Stimulated activated naive CD4-positive, alpha-beta T cell (primary cell): ENCODE measurements around the gene CTU1.

Experiments
- DNase-seq, 6 experiments: peaks; one replicate each; lab custom pipeline; 2025; lab: John Stamatoyannopoulos, UW

Gene CTU1

DNA sequence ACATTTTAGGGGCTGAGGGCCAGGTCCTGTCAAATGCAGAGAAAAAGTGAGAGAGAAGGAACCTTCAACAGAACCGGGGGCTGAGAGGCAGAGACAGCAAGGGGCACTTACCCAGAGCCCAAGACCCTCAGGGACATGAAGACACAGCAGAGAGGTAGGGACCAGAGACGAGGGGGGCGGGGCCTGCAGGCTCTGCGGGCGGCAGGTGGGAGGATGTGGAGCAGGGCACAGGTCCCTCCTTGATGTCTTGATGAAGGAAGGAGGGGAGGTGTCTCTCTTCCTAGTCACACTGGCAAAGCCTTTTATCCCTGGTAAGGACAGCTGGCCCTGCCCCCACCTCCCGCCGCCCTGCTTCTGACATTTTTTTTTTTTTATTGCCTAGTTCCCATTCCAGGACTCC lies 25.6 kb downstream of the CTU1 start, which contains the start of gene KLK14:
TSS of gene KLK14 (minus strand) at position 277 of the 400 bp plus-strand sequence. CDS start at position 4, 273 bp downstream.
- no peak for DNase-seq

DNA sequence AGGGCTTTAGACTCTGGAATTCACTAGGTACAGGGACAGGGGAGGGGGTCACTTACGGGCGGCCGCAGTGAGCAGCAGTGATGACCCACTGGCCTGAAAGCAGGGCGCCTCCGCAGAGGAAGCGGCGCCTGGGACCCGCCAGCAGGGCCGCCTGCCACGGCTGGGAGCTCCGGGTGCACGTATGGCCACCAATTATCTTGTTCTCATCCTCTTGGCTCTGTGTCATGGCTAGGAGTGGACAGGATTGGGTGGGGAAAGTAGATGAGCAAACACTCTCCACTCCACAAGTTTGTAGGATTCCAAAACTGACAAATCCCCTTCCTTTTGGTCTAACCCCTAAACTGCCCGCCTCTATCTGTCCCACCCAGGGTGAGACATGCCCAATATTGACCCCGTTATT lies 26.7 kb downstream of the CTU1 start:
- DNase-seq = no peak

DNA sequence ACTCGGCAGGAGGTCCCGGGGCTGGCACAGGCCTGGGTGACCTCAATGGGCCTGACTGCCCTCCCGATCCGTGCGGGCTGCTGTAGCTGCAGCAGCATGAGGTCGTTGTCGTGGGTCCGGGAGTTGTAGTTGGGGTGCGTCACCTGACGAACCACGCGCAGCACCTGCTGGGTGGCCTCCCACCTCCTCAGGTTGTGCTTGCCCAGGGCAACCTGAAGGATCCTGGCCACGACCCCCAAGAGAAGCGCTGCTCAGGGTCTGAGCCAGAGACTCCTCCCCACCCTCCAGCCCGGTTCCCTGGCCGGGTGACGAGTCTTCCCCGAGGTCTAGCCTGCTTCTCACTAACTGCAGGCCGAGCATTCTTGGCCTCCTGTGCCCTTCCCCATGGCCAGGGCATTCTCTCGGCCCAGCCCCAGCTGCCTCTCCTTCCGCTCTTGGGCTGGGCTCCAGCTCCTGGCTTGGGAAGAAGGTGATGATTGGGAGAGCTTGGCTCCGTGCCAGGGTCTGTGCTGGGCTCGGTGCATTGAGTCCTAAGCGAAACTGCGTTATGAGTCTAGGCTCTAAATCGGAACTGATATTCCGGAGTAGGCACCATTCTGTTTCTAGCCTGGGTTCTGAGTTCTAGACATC lies 28.6 kb downstream of the CTU1 start:
- no peak for DNase-seq

DNA sequence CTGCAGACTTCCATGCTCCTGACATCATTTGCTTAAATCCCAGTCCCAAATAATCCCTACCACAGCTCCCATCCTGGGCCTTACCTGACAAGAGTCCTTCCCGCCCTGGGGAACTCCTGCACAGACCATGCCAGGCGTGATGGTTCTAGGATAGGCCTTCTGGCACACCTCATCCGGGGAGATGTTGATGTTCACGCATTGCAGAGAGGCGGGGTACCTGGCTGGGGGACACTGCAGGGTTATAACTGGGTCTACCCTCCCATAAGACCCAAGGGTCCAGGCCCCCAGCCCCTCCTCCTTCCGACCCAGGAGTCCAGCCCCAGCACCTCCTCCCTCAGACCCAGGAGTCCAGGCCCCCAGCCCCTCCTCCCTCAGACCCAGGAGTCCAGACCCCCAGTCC lies 29.5 kb downstream of the CTU1 start:
- DNase-seq = no peak

- DNase-seq = no peak
Measured at GRCh38 chr19:51078104-51078503, 30.1 kb downstream of the CTU1 start.

- no peak for DNase-seq
Measured at GRCh38 chr19:51076631-51077213, 31.5 kb downstream of the CTU1 start.

- DNase-seq = no peak
Measured at GRCh38 chr19:51075998-51076397, 32.2 kb downstream of the CTU1 start.

GRCh38 chr19:51071095-51071405 lies 37.2 kb downstream of the CTU1 start:
- no peak for DNase-seq

- DNase-seq = no peak
Measured at GRCh38 chr19:51070334-51071094, 37.7 kb downstream of the CTU1 start.

GRCh38 chr19:51066393-51067186 lies 41.6 kb downstream of the CTU1 start:
- no peak for DNase-seq

DNA sequence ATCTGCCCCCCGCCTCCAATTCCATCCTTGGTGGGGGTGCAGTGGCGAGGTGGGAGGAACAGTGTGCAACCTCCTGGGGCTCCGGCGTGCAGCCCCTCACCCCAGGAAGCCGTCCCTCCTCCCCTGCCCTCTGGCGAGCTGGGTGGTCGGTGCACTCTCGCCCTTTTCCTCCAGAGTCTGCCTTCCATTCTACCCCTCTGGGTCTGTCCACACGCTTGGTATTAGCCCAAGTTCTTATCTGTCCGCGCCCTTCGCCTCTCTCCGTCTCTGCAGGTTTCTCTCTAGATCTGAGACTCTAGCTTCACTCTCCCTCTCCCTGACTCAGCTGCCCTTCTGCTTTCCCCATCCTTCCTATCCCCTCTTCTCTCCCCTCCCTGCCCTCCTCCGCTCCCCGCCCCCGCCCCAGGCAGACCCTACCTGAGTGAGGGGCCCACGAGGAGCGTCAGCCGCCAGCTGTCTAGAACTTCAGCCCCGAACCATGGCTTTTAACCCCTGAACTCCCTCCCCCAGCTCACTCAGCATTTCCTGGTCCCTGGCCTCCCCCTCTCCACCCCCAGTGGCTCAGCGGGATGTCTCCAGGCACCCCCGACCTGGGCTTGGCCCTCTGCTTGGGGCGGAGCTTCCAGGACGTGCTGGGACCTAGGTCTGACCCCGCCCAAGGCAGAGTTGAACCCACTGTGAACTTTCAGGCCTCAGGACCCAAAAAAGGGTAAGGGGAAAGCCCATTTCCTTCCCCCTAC lies 42.8 kb downstream of the CTU1 start:
- no peak for DNase-seq

DNA sequence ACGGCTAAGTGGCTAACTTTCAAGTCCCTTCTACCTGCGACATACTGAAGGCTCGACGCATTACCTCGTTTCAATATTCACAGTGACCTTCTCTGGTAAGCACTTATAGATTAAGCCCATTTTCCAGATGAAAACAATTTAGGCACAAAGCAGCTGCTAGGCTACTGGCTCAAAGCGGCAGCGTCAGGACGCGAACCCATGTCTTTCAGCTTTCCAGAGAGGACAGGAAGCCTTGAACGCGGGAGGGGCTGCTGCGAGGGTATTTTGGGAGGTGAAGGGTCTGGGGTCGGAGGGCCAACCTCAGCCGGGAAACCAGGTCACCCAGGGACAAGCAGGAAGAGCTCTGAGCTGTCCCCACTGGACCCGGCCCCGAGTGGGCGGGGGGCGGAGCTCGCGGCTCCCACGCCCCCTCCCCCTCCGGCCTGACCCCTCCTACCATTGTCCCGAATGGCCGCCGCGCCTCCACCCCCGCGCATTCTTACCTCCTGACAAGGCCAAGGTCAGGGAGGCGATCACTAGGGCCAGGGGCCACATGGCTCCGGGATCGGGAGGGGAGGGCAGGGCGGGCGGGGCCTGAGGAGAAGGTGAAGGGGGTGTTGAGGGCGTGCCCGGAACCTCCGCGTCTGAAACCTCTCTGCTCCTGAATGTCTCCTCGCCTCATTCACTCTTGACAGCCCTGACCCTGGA lies 43.5 kb downstream of the CTU1 start, which contains the start of gene KLK13:
TSS of gene KLK13 (minus strand) at position 559 of the 687 bp plus-strand sequence. CDS start at position 534, 25 bp downstream.
- no peak for DNase-seq

- DNase-seq = no peak
Measured at GRCh38 chr19:51063664-51064063, 44.5 kb downstream of the CTU1 start.

- DNase-seq = no peak
Measured at GRCh38 chr19:51060973-51061372, 47.2 kb downstream of the CTU1 start.

GRCh38 chr19:51060336-51060735 lies 47.9 kb downstream of the CTU1 start:
- DNase-seq = no peak

DNA sequence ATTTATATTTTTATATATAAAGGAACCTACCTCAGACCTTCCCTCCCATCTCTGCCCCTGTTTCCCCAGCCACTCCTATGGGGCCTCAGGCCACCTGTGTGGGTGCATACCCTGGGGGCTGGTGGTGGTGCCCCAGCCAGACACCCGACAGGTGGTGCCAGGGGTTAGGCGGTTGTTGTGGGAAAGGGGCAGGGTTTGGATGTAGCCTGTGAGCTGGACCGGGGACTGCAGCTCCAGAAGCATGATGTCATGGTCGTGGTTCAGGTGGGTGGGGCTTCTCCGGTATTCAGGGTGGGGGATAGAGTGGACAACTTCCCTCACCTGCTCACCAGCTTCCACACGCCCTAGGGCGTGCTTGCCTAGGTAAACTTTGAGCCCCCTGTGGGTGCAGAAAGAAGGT lies 48.5 kb downstream of the CTU1 start:
- no peak for DNase-seq

DNA sequence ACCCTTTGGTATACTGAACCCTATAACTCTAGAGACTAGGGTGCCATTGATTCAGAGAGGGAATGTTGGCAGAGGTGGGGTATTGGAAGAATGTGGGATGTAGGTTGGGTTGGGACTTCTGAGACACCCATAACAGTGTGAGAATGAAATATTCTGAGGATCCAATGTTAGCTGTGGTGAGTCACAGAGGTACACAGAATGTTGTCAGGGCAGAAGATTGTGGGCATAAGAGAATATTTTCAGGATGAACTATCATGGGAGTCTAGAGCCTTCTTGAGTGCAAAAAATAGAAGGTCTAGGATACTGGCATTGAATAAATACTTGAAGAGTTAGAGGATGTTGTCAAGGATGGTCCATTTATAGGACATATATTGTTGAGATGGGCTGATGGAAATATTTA lies 52.3 kb downstream of the CTU1 start:
- DNase-seq = no peak
